ENCODE data around the gene AMPD2. TPM values are rescaled to one million over a fixed set of nuclear protein-coding genes. Genes with fewer than 3 reads are reported as not detected.

Gene AMPD2
- polyA plus RNA-seq, 2 donors, result 15.7 to 16.3 TPM

Other genes starting within 250 kb of the AMPD2 start
- gene SORT1, start 221.9 kb upstream of the AMPD2 start, polyA plus RNA-seq, result 10 to 100 TPM; 25.3 to 34.9 TPM
- 10 to 100 TPM; 19.5 to 63.6 TPM for gene PSMA5, start 193.4 kb upstream of the AMPD2 start, polyA plus RNA-seq
- gene SYPL2, start 153.3 kb upstream of the AMPD2 start, polyA plus RNA-seq, result under 1 TPM; 0.16 to 0.38 TPM
- 1 to 10 TPM; 3.6 to 6.4 TPM for gene ATXN7L2, start 135.9 kb upstream of the AMPD2 start, polyA plus RNA-seq
- gene CYB561D1, start 125.7 kb upstream of the AMPD2 start, polyA plus RNA-seq, result 1 to 10 TPM; 3.7 to 4.8 TPM
- 1 to 10 TPM in 1 of 2 donors, under 1 TPM in 1; 0.71 to 1.6 TPM for gene AMIGO1, start 110.1 kb upstream of the AMPD2 start, polyA plus RNA-seq
- gene GPR61, start 80.0 kb upstream of the AMPD2 start, polyA plus RNA-seq, result under 1 TPM in 1 of 2 donors, not detected in 1; 0.06 TPM
- 1 to 10 TPM; 3.5 to 6.8 TPM for gene GNAI3, start 71.2 kb upstream of the AMPD2 start, polyA plus RNA-seq
- gene GNAT2, start 221 bp upstream of the AMPD2 start, polyA plus RNA-seq, result not detected
- gene GSTM4, start 36.3 kb downstream of the AMPD2 start, polyA plus RNA-seq, result 10 to 100 TPM; 22.9 to 26.4 TPM
- 100 to 1,000 TPM in 1 of 2 donors, 10 to 100 TPM in 1; 52.0 to 130 TPM for gene GSTM2, start 48.2 kb downstream of the AMPD2 start, polyA plus RNA-seq
- gene GSTM1, start 68.0 kb downstream of the AMPD2 start, polyA plus RNA-seq, result 100 to 1,000 TPM; 125 to 132 TPM
- gene GSTM5, start 92.4 kb downstream of the AMPD2 start, polyA plus RNA-seq, result 1 to 10 TPM; 1.6 to 2.2 TPM
- gene GSTM3, start 121.2 kb downstream of the AMPD2 start, polyA plus RNA-seq, result 100 to 1,000 TPM in 1 of 2 donors, 10 to 100 TPM in 1; 77.5 to 106 TPM
- gene EPS8L3, start 144.1 kb downstream of the AMPD2 start, polyA plus RNA-seq, result under 1 TPM; 0.10 to 0.28 TPM

Measured in esophagus (tissue), 2 donors.